Muscle layer of duodenum (tissue), 2 donors: ENCODE data around the gene PRDM16.

Source experiments
- H3K27ac ChIP-seq: one replicate; pipeline ENCODE4 v1.7.0; 2013; ENCODE audit warnings: mild to moderate bottlenecking, low read length
- H3K27me3 ChIP-seq: one replicate; pipeline ENCODE4 v1.7.0; 2013; ENCODE audit warnings: low read depth, mild to moderate bottlenecking, control low read depth, low read length
- H3K36me3 ChIP-seq, 2 donors: one replicate each; pipeline ENCODE4 v1.7.0; 2013; ENCODE audit warnings: low read length in 2 of 2, control low read depth in 1 of 2, mild to moderate bottlenecking in 1 of 2; ENCODE audit not compliant: insufficient read depth in 2 of 2, control insufficient read depth in 1 of 2
- H3K4me1 ChIP-seq, 2 donors: one replicate each; pipeline ENCODE4 v1.7.0; 2013; ENCODE audit warnings: low read length in 2 of 2, mild to moderate bottlenecking in 2 of 2, control low read depth in 1 of 2, moderate library complexity in 1 of 2; ENCODE audit not compliant: insufficient read depth in 2 of 2, control insufficient read depth in 1 of 2
- H3K4me3 ChIP-seq, 2 donors: one replicate each; pipeline ENCODE4 v1.7.0; 2013; ENCODE audit warnings: low read length in 2 of 2, low read depth in 1 of 2, mild to moderate bottlenecking in 1 of 2
- H3K9me3 ChIP-seq, 2 donors: one replicate each; pipeline ENCODE4 v1.7.0; 2013; ENCODE audit warnings: low read length in 2 of 2, control low read depth in 1 of 2, mild to moderate bottlenecking in 1 of 2; ENCODE audit not compliant: control insufficient read depth in 1 of 2
- donor health status: healthy.

The PRDM16 gene

DNA sequence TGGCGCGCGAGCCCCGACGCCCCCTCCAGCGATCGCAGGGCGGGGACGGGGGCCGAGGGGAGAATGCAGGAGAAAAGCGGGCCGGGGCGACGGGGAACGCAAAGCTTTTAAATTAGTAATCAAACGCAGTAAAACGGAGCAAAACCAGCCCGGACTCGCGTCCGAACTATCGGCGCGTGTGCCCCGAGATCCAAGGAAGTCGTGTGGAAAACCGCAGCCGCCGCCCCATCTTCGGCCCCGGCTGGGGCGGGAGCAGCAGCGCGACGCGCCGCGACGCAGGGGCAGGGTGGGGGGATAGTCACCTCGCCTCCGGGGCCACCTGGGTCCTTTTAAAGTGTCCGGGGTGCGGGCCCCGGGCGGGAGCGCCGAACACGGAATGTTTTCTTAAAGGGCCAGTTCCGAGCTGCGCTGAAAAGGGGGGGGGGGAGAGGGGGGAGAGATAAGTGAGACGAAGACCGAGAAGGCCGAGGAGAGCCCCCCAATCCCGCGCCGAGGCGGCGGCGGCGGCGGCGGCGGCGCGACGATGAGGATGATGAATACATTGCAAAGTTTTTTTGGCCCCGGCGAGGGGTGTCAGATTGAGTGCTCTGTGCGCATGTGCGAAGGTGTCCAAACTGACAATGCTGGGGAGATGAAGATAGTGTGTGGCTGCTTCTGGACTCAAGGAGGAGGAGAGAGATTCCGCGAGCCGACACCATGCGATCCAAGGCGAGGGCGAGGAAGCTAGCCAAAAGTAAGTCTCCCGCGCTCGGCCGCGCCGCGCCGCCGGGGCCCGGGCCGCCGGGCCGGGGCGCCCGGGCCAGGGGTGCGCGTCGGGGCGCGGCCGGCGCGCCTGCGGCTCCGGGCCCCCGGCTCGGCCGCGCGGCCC lies at the start of gene PRDM16:
TSS of gene PRDM16 (plus strand) at position 640 of the 868 bp plus-strand sequence. CDS start at position 697, 57 bp downstream.
- no peak within 1 kb of the TSS for H3K27ac ChIP-seq
- peaks cover 54% of the 10 kb centered on the region for H3K27me3 ChIP-seq
- no peaks in the 10 kb centered on the region for H3K9me3 ChIP-seq
- peak within 1 kb of the TSS; percentile 42 to 78 for H3K4me3 ChIP-seq
- H3K36me3 ChIP-seq: no peaks in the 10 kb centered on the region
- H3K4me1 ChIP-seq: peaks cover 0 to 43% of the 10 kb centered on the region in 2 donors

DNA sequence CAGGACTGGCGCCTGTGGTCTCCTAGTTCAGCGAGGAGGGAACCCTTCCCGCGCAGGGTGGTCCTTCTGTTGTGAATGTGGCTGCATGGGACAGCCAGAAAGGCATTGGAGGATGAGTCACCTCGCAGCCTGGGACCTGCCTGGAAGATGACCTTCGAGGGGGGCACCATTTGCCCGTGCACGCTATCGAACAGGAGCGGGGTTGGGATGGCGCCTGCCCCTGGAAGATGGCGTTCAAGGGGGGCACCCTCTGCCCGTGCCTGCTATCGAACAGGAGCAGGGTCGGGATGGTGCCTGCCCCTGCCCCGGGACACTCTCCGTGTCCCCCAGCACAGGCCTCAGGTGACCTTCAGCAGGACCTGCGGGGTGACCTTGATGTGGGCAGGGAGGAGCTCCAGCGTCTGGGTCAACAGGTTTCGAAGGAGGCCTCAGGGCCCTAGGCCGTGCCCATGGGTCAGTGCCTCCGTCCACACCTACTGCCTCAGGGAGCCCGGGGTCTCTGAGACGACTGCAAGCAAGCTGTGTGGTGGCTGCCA lies 49.4 kb upstream of the PRDM16 start:
- Histone ChIP-seq H3K27ac (no peak overlapping the region), H3K36me3 (no peaks in the 10 kb centered on the region), H3K9me3 (no peaks in the 10 kb centered on the region), H3K4me3 (no peak overlapping the region), H3K4me1 (no peaks in the 10 kb centered on the region), H3K27me3 (no peaks in the 10 kb centered on the region)

DNA sequence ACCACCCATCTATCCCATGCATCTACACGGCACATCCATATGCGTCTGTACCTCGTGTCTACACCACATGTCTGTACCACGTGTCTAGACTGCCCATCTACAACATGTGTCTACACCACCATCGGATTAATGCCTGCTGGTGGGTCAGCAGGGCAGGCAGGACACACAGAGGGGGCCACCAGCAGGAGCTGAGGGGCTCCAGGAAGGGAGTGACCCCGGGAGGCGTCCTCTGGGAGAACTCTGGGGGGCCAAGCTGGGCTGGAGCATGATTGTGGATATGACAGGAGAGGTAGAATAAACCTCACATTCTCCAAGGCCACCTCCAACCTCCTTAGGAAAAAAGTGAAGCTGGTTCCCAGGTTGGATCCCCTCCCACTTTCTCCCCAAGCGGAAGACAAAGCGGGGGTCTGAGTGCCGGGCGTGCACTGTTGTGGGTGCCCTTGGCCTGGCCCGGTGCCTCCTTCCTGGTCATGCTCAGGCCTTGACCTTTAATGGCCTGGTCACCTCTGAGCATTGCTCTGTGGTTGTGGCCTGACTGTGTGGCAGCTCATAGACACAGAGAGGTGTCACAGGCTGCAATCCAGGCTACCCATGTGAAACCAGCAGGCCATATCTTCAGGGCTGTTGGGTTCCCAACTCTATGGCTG lies 48.6 kb upstream of the PRDM16 start:
- Histone ChIP-seq H3K36me3 (no peaks in the 10 kb centered on the region), H3K27ac (no peak overlapping the region), H3K27me3 (no peaks in the 10 kb centered on the region), H3K4me3 (no peak overlapping the region), H3K9me3 (no peaks in the 10 kb centered on the region), H3K4me1 (no peaks in the 10 kb centered on the region)

DNA sequence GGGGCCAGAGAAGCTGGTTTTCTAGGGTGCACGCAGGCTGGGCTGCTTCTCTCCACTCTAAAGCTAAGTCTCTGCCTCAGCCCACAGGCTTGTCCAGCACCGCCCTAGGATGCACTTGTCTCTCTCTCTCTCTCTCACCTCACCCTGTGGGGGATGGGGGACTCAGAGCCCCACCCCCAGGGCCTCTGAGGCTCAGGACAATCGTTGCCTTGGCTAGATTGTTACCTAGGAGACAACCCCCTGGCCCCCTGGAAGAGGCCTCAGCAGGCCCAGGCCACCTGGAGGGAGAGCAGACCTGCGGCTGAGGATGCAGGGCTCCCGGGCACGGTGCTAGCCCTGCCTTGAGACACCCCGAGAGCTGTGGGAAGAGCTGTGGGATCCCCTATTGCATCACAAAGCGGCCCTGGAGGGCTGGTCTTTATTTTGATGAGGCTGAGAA lies 47.8 kb upstream of the PRDM16 start, which contains the start of gene ACTRT2:
TSS of gene ACTRT2 (plus strand) at position 235 of the 439 bp plus-strand sequence. CDS start 220 bp downstream, outside the sequence.
- Histone ChIP-seq H3K4me1 (no peaks in the 10 kb centered on the region), H3K36me3 (no peaks in the 10 kb centered on the region), H3K4me3 (no peak within 1 kb of the TSS), H3K9me3 (no peaks in the 10 kb centered on the region), H3K27ac (no peak within 1 kb of the TSS), H3K27me3 (no peaks in the 10 kb centered on the region)

DNA sequence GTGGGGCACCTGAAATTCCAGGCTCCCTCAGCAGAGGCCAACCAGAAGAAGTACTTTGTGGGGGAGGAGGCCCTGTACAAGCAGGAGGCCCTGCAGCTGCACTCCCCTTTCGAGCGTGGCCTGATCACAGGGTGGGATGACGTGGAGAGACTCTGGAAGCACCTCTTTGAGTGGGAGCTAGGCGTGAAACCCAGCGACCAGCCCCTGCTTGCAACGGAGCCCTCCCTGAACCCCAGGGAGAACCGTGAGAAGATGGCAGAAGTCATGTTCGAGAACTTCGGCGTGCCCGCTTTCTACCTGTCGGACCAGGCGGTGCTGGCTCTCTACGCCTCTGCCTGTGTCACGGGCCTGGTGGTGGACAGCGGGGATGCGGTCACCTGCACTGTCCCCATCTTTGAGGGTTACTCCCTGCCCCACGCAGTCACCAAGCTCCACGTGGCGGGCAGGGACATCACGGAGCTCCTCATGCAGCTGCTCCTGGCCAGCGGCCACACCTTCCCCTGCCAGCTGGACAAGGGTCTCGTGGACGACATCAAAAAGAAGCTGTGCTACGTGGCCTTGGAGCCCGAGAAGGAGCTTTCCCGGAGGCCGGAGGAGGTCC lies 47.1 kb upstream of the PRDM16 start:
- Histone ChIP-seq H3K27ac (no peak overlapping the region), H3K9me3 (no peaks in the 10 kb centered on the region), H3K36me3 (no peaks in the 10 kb centered on the region), H3K27me3 (no peaks in the 10 kb centered on the region), H3K4me3 (no peak overlapping the region), H3K4me1 (no peaks in the 10 kb centered on the region)

DNA sequence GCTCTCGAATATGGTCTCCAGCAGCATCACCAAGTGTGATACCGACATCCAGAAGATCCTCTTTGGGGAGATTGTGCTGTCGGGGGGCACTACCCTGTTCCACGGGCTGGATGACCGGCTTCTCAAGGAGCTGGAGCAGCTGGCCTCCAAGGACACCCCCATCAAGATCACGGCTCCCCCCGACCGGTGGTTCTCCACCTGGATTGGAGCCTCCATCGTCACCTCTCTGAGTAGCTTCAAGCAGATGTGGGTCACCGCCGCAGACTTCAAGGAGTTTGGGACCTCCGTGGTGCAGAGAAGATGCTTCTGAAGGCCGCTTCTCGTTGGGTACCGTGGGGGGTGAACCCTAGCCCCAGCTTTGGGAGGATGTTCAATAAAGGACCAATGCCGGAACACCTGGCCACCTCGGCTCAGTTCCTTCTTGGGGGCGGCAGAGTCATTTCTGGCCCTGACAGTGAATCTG lies 46.5 kb upstream of the PRDM16 start:
- Histone ChIP-seq H3K4me3 (no peak overlapping the region), H3K36me3 (no peaks in the 10 kb centered on the region), H3K9me3 (no peaks in the 10 kb centered on the region), H3K4me1 (no peaks in the 10 kb centered on the region), H3K27ac (no peak overlapping the region), H3K27me3 (no peaks in the 10 kb centered on the region)

DNA sequence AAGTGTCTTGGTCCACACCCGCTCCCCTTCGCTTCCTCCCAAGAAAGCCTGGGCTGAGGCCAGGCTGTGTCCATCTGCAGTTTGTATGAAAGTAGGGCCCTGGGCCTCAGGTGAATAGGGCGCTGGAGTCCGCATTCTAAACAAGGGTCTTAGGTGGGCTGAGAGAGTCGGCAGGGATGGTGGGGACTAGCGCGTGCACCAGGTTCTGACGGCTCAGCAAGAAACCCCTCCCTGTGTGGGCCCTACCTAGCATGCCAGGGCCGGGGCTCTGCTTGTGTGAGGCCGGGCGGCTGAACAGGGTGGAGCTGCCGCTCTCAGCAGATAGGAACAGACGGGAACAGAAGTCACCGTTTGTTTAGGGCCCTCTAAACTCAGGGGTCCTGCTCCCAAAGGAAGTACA lies 46.0 kb upstream of the PRDM16 start:
- H3K4me3 ChIP-seq: no peak overlapping the region
- no peaks in the 10 kb centered on the region for H3K4me1 ChIP-seq
- H3K27me3 ChIP-seq: no peaks in the 10 kb centered on the region
- no peaks in the 10 kb centered on the region for H3K36me3 ChIP-seq
- H3K9me3 ChIP-seq: no peaks in the 10 kb centered on the region
- no peak overlapping the region for H3K27ac ChIP-seq

DNA sequence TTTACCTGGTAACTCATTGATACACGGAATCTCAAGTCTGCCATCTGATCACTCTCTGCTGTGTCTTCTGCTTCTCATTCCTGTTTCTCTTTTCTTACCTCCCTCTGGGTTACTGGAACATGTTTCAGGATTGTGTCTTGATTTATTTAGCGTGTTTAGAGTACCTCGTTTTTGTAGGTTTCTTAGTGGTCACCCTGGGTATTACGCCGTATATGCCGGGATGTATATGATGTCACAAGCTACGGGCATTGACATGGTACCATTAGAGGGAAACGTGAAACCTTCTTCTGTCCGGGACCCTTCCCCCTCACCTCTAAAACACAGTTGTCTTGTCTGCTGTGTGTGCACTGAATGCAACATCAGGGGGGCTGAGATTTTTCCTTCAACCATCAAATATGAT lies 45.0 kb upstream of the PRDM16 start:
- Histone ChIP-seq H3K9me3 (no peaks in the 10 kb centered on the region), H3K27me3 (no peaks in the 10 kb centered on the region), H3K4me3 (no peak overlapping the region), H3K4me1 (no peaks in the 10 kb centered on the region), H3K36me3 (no peaks in the 10 kb centered on the region), H3K27ac (no peak overlapping the region)

DNA sequence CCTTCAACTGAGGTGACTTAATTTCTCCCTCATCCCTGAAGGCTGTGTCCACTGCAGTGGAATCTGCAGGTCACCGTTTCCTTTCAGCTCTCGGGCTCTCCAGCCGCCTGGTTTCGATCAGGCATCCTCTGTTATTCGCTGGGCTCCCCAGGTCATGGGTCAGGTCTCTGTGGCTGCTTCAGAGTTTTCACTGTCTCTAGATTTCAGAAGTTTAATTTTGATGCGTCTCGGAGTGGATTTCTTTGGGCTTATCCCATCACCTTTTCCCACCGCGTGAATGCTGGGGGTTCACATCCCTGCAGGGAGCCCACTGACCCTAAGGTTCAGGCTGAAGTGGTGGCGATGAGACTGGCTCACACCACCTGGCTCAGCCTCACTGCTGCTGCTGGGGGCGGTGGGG lies 44.4 kb upstream of the PRDM16 start:
- no peaks in the 10 kb centered on the region for H3K9me3 ChIP-seq
- no peaks in the 10 kb centered on the region for H3K36me3 ChIP-seq
- H3K4me1 ChIP-seq: no peaks in the 10 kb centered on the region
- H3K27ac ChIP-seq: no peak overlapping the region
- no peaks in the 10 kb centered on the region for H3K27me3 ChIP-seq
- no peak overlapping the region for H3K4me3 ChIP-seq

DNA sequence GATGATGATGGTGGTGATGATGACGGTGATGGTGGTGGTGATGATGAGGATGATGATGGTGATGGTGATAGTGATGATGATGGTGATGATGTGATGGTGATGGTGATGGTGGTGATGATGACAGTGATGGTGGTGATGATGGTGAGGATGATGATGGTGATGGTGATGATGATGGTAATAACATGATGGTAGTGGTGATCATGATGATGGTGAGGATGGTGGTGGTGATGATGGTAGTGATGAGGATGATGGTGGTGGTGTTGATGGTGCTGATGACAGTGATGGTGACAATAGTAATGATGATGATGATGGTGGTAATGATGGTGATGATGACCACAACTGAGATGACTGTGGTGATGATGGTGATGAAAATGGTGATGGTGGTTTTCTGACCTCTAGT lies 42.9 kb upstream of the PRDM16 start:
- Histone ChIP-seq H3K4me1 (no peaks in the 10 kb centered on the region), H3K9me3 (no peaks in the 10 kb centered on the region), H3K36me3 (no peaks in the 10 kb centered on the region), H3K4me3 (no peak overlapping the region), H3K27ac (no peak overlapping the region), H3K27me3 (no peaks in the 10 kb centered on the region)
